ENCODE measurements around the gene FBXO28.

DNA sequence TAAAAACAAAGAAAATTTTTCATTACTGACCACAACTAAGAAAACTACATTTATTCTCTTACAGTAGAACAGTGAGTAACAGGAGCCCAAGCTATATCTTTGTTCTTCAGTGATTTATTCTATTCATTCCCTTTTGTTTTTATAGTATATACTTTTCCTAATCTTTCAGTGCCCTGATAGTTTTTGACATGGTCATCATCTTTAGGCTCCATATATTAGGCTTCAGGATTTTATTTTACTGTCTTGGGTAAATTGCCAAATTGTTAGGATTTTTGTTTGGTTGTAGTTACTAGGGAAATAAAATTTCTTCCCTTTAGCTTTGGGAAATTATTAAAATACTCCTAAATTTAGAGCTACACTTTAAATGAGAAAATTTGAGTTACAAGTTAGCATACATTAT lies 10.3 kb downstream of the FBXO28 start:
- TF ChIP-seq EP300 (IDR thresholded peaks at IDR 0.05) (no peak), POLR2AphosphoS5 (IDR thresholded peaks at IDR 0.05) (no peak), POLR2A (IDR thresholded peaks at IDR 0.05) (no peak)
- TF ChIP-seq, protein P1, sequence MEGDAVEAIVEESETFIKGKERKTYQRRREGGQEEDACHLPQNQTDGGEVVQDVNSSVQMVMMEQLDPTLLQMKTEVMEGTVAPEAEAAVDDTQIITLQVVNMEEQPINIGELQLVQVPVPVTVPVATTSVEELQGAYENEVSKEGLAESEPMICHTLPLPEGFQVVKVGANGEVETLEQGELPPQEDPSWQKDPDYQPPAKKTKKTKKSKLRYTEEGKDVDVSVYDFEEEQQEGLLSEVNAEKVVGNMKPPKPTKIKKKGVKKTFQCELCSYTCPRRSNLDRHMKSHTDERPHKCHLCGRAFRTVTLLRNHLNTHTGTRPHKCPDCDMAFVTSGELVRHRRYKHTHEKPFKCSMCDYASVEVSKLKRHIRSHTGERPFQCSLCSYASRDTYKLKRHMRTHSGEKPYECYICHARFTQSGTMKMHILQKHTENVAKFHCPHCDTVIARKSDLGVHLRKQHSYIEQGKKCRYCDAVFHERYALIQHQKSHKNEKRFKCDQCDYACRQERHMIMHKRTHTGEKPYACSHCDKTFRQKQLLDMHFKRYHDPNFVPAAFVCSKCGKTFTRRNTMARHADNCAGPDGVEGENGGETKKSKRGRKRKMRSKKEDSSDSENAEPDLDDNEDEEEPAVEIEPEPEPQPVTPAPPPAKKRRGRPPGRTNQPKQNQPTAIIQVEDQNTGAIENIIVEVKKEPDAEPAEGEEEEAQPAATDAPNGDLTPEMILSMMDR (IDR thresholded peaks at IDR 0.05): no peak
